B cell (primary cell): ENCODE results near the gene CTNNA3.

ENCODE experiments used
- EZH2 ChIP-seq: IDR thresholded peaks from 2 replicates; pipeline ENCODE4 v1.6.1; 2012; ENCODE audit warnings: borderline replicate concordance, low read depth, mild to moderate bottlenecking, moderate library complexity, low read length; ENCODE audit not compliant: insufficient read depth, poor library complexity, severe bottlenecking
- TF ChIP-seq, protein P1 (sequence below): fragments of 200-600 bp; IDR thresholded peaks from one replicate; pipeline ENCODE4 v1.8.0; 2022; ENCODE audit warnings: antibody characterized with exemption, mild to moderate bottlenecking

- TF ChIP-seq, protein P1, sequence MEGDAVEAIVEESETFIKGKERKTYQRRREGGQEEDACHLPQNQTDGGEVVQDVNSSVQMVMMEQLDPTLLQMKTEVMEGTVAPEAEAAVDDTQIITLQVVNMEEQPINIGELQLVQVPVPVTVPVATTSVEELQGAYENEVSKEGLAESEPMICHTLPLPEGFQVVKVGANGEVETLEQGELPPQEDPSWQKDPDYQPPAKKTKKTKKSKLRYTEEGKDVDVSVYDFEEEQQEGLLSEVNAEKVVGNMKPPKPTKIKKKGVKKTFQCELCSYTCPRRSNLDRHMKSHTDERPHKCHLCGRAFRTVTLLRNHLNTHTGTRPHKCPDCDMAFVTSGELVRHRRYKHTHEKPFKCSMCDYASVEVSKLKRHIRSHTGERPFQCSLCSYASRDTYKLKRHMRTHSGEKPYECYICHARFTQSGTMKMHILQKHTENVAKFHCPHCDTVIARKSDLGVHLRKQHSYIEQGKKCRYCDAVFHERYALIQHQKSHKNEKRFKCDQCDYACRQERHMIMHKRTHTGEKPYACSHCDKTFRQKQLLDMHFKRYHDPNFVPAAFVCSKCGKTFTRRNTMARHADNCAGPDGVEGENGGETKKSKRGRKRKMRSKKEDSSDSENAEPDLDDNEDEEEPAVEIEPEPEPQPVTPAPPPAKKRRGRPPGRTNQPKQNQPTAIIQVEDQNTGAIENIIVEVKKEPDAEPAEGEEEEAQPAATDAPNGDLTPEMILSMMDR: no peak
- TF ChIP-seq EZH2: no peak
These were observed 399.1 kb downstream of the CTNNA3 start for GRCh38 chr10:67296926-67297325.
